HG02885 (cell line): Measurements from ENCODE around the gene SLC17A1.
A peak's percentile ranks its signal among the peaks of the same experiment; 100 is the strongest.

Experiments used
- ATAC-seq: cut with Tn5 transposase; IDR thresholded peaks from one replicate; pipeline ENCODE4 v1.9.1; 2021; ENCODE audit warnings: mild to moderate bottlenecking; ENCODE audit not compliant: unreplicated experiment, poor library complexity

Gene SLC17A1, protein sequence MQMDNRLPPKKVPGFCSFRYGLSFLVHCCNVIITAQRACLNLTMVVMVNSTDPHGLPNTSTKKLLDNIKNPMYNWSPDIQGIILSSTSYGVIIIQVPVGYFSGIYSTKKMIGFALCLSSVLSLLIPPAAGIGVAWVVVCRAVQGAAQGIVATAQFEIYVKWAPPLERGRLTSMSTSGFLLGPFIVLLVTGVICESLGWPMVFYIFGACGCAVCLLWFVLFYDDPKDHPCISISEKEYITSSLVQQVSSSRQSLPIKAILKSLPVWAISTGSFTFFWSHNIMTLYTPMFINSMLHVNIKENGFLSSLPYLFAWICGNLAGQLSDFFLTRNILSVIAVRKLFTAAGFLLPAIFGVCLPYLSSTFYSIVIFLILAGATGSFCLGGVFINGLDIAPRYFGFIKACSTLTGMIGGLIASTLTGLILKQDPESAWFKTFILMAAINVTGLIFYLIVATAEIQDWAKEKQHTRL

GRCh38 chr6:25831532-25832306 is at the start of gene SLC17A1:
Gene SLC17A1, minus strand, starts transcription at chr6:25832052. Its CDS starts 1,495 bp downstream, at chr6:25830557.
- ATAC-seq: no peak

GRCh38 chr6:25880601-25881000 is 48.7 kb upstream of the SLC17A1 start:
- ATAC-seq: no peak

DNA sequence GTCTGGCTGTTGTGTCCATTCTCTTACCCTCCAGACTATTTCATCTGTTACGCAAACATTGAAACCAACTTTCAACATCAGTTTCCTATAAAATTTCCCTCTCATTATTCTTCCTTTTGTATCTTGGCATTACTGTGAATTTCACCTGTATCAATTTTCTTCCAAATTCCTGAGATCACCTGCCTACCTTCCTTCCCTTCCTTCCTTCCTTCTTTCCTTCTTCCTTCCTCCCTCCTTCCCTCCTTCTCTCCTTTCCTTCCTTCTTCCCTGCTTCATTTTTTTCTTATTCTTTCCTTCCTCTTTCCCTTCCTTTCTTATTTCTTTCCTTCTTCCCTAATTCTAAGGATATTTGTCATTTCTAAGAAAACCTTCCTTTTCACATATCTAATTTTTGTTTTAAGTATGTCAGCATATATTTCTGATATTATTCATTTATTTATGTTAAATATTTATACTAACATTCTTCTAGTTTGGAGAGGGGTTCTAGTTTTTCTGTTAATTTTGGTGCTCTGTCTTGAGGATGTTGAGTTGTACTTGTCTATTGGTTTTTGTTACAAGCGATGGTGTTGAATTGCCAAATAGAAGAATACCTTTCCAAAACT is 47.0 kb upstream of the SLC17A1 start:
- no peak for ATAC-seq

GRCh38 chr6:25875926-25876602 is 44.2 kb upstream of the SLC17A1 start:
- no peak for ATAC-seq

DNA sequence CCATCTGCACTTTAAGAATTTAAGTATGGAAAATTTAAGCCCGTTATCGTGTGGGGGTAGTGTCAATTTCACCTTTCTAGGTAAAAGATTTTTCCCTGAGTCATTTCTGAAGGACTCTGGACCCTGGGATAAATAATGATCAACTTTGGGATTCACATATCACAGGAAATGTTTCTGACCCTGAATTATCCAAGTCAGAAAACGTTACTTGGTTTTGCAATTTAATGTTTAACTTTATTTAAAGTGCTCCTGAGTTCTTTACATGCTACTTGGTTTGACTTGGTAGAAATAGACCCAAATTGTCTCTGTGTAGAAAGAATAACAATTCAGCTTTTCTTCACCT is 43.7 kb upstream of the SLC17A1 start:
- ATAC-seq: no peak

- ATAC-seq: no peak
These were observed 43.1 kb upstream of the SLC17A1 start for GRCh38 chr6:25874822-25875562.

- ATAC-seq: no peak
These were observed 42.3 kb upstream of the SLC17A1 start, which contains the start of gene SLC17A3 for GRCh38 chr6:25874118-25874517. Gene SLC17A3, minus strand, starts transcription at chr6:25874243. Its CDS starts 5,856 bp downstream, at chr6:25868387.

GRCh38 chr6:25872814-25873213 is 41.0 kb upstream of the SLC17A1 start:
- ATAC-seq: no peak

DNA sequence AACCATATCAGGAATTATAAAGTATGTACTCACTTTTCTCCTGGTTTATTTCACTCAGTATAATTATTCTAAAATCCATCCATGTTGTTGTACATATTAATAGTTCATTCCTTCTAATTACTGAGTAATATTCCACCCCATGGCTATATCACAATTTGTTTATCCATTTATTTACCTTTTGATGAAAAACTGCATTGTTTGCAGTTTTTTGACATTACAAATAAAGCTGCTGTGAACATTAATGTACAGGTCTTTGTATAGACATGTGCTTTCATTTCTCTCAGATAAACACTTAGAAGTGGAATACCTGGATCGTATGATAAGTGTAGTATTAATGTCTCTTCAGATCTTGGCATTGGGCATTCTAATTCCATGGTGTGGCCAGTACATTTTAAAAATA is 38.0 kb upstream of the SLC17A1 start:
- no peak for ATAC-seq

GRCh38 chr6:25868436-25869183 is 36.8 kb upstream of the SLC17A1 start:
- no peak for ATAC-seq

DNA sequence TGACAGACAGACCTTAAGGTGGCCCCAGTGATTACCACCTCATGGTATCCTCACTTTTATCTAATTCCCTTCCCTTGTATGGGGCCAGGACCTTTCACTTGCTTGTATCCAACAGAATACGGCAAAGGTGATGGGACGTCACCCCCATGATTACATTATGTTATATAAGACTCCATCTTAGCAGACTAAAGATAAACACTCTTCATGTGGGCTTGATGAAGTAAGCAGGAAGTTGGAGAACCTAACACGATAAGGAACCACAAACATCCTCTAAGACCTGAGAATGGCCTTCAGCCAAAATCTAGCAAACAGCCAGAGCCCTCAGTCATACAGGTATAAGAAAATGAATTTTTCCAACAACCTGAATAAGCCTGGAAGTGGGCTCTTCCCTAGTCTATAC is 34.2 kb upstream of the SLC17A1 start:
- ATAC-seq: no peak

DNA sequence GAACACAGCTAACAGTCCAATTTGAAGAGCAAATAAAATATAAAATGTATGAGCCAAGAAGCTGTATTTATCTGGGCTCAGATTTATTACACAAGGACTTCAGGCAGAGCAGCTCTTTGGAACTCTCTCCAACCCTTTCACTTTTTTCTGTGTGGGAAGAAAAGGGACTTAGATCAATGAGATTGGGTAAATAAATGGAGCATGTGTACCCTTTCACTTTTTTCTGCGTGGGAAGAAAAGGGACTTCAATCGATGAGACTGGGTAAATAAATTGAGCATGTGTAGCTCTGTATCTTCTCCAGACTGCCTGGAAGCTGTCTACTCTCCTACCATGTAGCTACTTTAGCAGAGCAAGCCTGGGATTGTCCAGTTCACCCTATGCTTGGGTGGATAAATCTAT is 31.5 kb upstream of the SLC17A1 start:
- ATAC-seq: no peak

DNA sequence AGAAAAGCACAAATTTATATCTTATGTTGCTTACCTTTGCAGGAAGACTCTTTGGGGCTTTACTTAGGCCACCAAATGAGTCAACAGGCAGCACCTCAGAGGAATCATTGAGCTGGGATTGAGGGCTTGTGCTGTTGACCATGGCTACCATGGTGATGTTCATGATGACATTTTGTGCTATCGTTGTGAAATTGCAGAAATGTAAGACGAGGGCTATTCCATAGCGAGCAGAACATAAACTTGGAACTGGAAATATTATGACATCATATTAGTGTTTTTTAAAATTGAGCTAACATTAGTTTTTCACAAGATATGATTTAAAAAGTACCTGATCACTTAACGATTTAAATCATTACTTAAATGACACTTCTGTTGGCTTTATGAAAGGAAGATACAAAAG is 30.3 kb upstream of the SLC17A1 start:
- no peak for ATAC-seq

- no peak for ATAC-seq
These were observed 20.9 kb upstream of the SLC17A1 start for GRCh38 chr6:25852756-25853155.

DNA sequence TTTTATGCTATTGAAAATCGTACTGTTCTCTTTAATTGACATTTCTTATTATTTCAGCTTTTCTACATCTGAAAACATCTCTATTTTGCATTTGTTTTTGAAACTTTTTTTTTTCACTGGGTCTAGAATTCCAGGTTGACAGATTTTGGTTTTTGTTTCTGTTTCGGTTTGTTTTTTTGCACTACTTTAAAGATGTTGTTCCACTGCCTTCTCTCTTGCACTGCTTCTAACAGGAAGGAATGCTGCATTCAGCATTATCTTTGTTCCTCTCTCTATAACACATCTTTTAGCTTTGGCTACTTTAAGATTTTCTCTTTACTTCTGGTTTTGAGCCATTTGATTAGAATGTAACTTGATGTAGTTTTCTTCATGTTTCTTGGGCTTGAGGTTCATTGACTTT is 20.1 kb upstream of the SLC17A1 start:
- no peak for ATAC-seq

GRCh38 chr6:25844518-25844917 is 12.7 kb upstream of the SLC17A1 start:
- no peak for ATAC-seq

- peak; percentile 84 for ATAC-seq
These were observed 10.7 kb upstream of the SLC17A1 start for GRCh38 chr6:25842526-25842925.

DNA sequence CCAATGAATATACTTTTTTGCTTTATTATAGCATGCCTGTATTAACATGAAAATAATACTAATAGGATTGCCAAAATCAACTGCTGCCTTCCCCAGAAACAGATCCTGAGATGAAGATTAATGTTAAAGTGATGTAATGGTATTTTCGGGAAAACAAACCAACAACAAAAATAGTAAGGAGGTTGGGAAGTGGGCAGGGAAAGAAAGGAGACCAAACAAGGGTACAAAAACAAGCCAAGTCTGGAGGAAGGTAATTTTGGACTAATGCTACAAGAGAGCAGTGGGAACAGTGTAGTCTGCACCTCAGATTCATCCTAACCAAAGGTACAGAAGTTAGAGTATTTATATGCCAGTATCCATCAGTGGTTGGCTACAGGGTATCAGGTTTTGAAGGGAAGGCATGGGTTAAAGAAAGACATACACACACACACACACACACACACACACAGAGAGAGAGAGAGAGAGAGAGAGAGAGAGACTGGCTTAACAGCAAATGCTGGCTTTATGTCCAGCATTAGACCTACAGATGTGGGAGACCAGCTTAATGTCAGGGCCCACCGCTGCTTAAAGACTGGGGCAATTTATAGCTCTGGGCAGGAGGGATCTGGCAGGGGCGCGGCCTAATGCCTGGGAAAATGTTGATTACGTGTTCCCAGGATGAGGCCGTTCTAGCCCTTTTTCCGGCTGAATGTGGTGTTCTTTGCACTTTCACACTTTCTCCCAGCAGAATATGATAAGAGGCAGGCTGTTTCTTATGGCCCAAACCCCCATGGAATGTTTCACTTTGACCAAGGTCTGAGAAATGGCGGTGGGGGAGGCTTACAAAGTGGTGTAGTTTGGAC is 3.8 kb upstream of the SLC17A1 start:
- ATAC-seq: no peak
